ENCODE measurements around the gene POLR2J. TPM values are rescaled to one million over a fixed set of nuclear protein-coding genes. Genes with fewer than 3 reads are reported as not detected.

POLR2J gene
- polyA plus RNA-seq, 1 experiment = 46.9 TPM

GRCh38 chr7:102471791-102472125 lies 7.0 kb downstream of the POLR2J start:
- ChIA-PET CTCF (interaction anchor here (0.6 kb wide), 1 partner anchor 20 kb away, joined by 3 read pairs; no protein-coding TSS in a partner anchor), POLR2A (no interaction called here)
- no peak overlapping the region for H3K4me3 ChIP-seq (ENCODE audit: low read depth, low read length)
- TF ChIP-seq CTCF (IDR thresholded peaks at IDR 0.05; ENCODE audit: insufficient read depth, low read depth, low read length) = no peak
- peaks cover 16% of the 10 kb centered on the region for H3K36me3 ChIP-seq (ENCODE audit: control insufficient read depth, insufficient read depth, low read length)
- H3K27me3 ChIP-seq (ENCODE audit: control insufficient read depth, insufficient read depth, low read length) = no peaks in the 10 kb centered on the region
- no peak for DNase-seq (ENCODE audit: low read depth)

GRCh38 chr7:102469972-102470825 lies 8.5 kb downstream of the POLR2J start:
- peaks cover 16% of the 10 kb centered on the region for H3K36me3 ChIP-seq (ENCODE audit: control insufficient read depth, insufficient read depth, low read length)
- no peak for TF ChIP-seq CTCF (IDR thresholded peaks at IDR 0.05; ENCODE audit: insufficient read depth, low read depth, low read length)
- H3K27me3 ChIP-seq (ENCODE audit: control insufficient read depth, insufficient read depth, low read length) = no peaks in the 10 kb centered on the region
- DNase-seq (ENCODE audit: low read depth) = no peak
- POLR2A ChIA-PET = no interaction called here
- CTCF ChIA-PET = no interaction called here
- no peak overlapping the region for H3K4me3 ChIP-seq (ENCODE audit: low read depth, low read length)

- TF ChIP-seq CTCF (IDR thresholded peaks at IDR 0.05; ENCODE audit: insufficient read depth, low read depth, low read length) = no peak
- no peak for DNase-seq (ENCODE audit: low read depth)
- Histone ChIP-seq H3K4me3 (ENCODE audit: low read depth, low read length) (no peak overlapping the region), H3K36me3 (ENCODE audit: control insufficient read depth, insufficient read depth, low read length) (peaks cover 16% of the 10 kb centered on the region), H3K27me3 (ENCODE audit: control insufficient read depth, insufficient read depth, low read length) (no peaks in the 10 kb centered on the region)
- CTCF ChIA-PET = no interaction called here
- POLR2A ChIA-PET = no interaction called here
Measured at GRCh38 chr7:102469351-102469971, 9.3 kb downstream of the POLR2J start.

GRCh38 chr7:102468478-102469350 lies 10.0 kb downstream of the POLR2J start:
- DNase-seq (ENCODE audit: low read depth) = no peak
- H3K27me3 ChIP-seq (ENCODE audit: control insufficient read depth, insufficient read depth, low read length) = no peaks in the 10 kb centered on the region
- H3K36me3 ChIP-seq (ENCODE audit: control insufficient read depth, insufficient read depth, low read length) = peaks cover 15% of the 10 kb centered on the region
- POLR2A ChIA-PET = no interaction called here
- no peak for TF ChIP-seq CTCF (IDR thresholded peaks at IDR 0.05; ENCODE audit: insufficient read depth, low read depth, low read length)
- no peak overlapping the region for H3K4me3 ChIP-seq (ENCODE audit: low read depth, low read length)
- CTCF ChIA-PET = no interaction called here

All from BJ (cell line).